ENCODE measurements around the gene DDX11. TPM values are rescaled to one million over a fixed set of nuclear protein-coding genes. Genes with fewer than 3 reads are reported as not detected.

The DDX11 gene
- total and polyA plus RNA-seq, 2 of the 4 experiments (the other 2 are of a cell fraction) = 10.8 to 17.6 TPM

GRCh38 chr12:31122481-31122880 lies 48.8 kb downstream of the DDX11 start:
- in situ Hi-C loops (cut with MboI; ENCODE audit: low sequenced_read_pairs) = no loop called here
- Histone ChIP-seq H2AFZ (replicated peaks; ENCODE audit: low read length, poor library complexity) (no peak overlapping the region), H3K9me1 (ENCODE audit: insufficient read depth, low read length) (no peaks in the 10 kb centered on the region), H3K36me3 (ENCODE audit: control insufficient read depth, insufficient read depth, low read length) (no peaks in the 10 kb centered on the region), H3K4ac (ENCODE audit: low read depth, low read length) (no peak overlapping the region), H3K56ac (ENCODE audit: extremely low read depth, insufficient read depth, low read length) (no peak overlapping the region), H4K5ac (ENCODE audit: low read depth, low read length) (no peak overlapping the region), H4K20me1 (ENCODE audit: insufficient read depth, low read length) (no peaks in the 10 kb centered on the region), H2AK9ac (replicated peaks; ENCODE audit: low read depth, low read length, poor library complexity) (no peak overlapping the region), H3K79me1 (ENCODE audit: low read depth in 1 of 2, low read length in 2 of 2) (no peaks in the 10 kb centered on the region), H4K8ac (ENCODE audit: low read depth in 2 of 2, low read length in 2 of 2) (no peak overlapping the region), H2BK20ac (ENCODE audit: low read depth, low read length) (no peak overlapping the region), H3K4me1 (ENCODE audit: control insufficient read depth, insufficient read depth, low read length) (peaks cover 2% of the 10 kb centered on the region; the same call in 1 of the 2 replicates), H2BK5ac (ENCODE audit: low read depth, low read length, poor library complexity, severe bottlenecking) (no peak overlapping the region), H3K23ac (ENCODE audit: low read depth, low read length) (no peak overlapping the region), H3K27ac (ENCODE audit: insufficient read depth, low read length) (no peak overlapping the region), H3K4me2 (ENCODE audit: low read depth, low read length) (no peak overlapping the region), H3K18ac (ENCODE audit: low read depth, low read length) (no peak overlapping the region), H3K9me3 (ENCODE audit: control insufficient read depth, insufficient read depth, low read length) (no peaks in the 10 kb centered on the region), H3K4me3 (ENCODE audit: insufficient read depth, low read depth, low read length) (no peak overlapping the region), H2AK5ac (ENCODE audit: low read depth, low read length) (no peak overlapping the region), H2BK120ac (ENCODE audit: low read depth, low read length) (no peak overlapping the region), H2BK15ac (ENCODE audit: low read depth, low read length) (no peak overlapping the region), H4K91ac (ENCODE audit: insufficient read depth, low read depth, low read length) (no peak overlapping the region), H3K9ac (ENCODE audit: low read depth, low read length) (no peak overlapping the region), H3K14ac (replicated peaks; ENCODE audit: low read depth, low read length) (no peak overlapping the region), H3K27me3 (ENCODE audit: control insufficient read depth, insufficient read depth, low read length) (peaks cover 29% of the 10 kb centered on the region)
- TF ChIP-seq MAZ (IDR thresholded peaks at IDR 0.05; ENCODE audit: borderline replicate concordance, low read depth, low read length) (no peak), NFE2L2 (IDR thresholded peaks at IDR 0.05; ENCODE audit: low read depth, low read length) (no peak), ELK1 (IDR thresholded peaks at IDR 0.05; ENCODE audit: borderline replicate concordance, low read depth, low read length) (no peak), SMC3 (IDR thresholded peaks at IDR 0.05; ENCODE audit: low read depth, low read length) (no peak), MAFK (IDR thresholded peaks at IDR 0.05; ENCODE audit: low read depth, low read length) (no peak), RFX5 (IDR thresholded peaks at IDR 0.05; ENCODE audit: low read depth, low read length) (no peak), BHLHE40 (IDR thresholded peaks at IDR 0.05; ENCODE audit: low read depth, low read length) (no peak), POLR2A (IDR thresholded peaks at IDR 0.05; ENCODE audit: low read depth, low read length) (no peak), RAD21 (IDR thresholded peaks at IDR 0.05; ENCODE audit: low read length) (no peak), RCOR1 (IDR thresholded peaks at IDR 0.05; ENCODE audit: insufficient replicate concordance, low read length) (no peak), CEBPB (IDR thresholded peaks at IDR 0.05; ENCODE audit: low read depth, low read length) (no peak), CHD1 (IDR thresholded peaks at IDR 0.05; ENCODE audit: low read depth, low read length) (no peak), USF2 (IDR thresholded peaks at IDR 0.05; ENCODE audit: low read depth, low read length) (no peak), MXI1 (IDR thresholded peaks at IDR 0.05; ENCODE audit: borderline replicate concordance, low read depth, low read length) (no peak), FOS (IDR thresholded peaks at IDR 0.05; ENCODE audit: low read depth, low read length) (no peak), CTCF (conservative IDR thresholded peaks at IDR 0.05; ENCODE audit: low read depth, low read length) (no peak)
- CTCF ChIA-PET = no interaction called here
- dilution Hi-C loops (cut with HindIII; ENCODE audit: low sequenced_read_pairs, unreplicated experiment) = no loop called here
- DNase-seq = no peak
- no CpG with 5 or more reads among the region's 19 CpGs for WGBS, 2 experiments (ENCODE audit: extremely low coverage in 2 of 2, insufficient read length in 1 of 2)
- POLR2A ChIA-PET (ENCODE audit: unreplicated experiment) = no interaction called here
- intact Hi-C loops (cut with micrococcal nuclease) = no loop called here
- BruUV-seq (replicated peaks) = no TSS peak
- no peak for ATAC-seq (ENCODE audit: low read depth)

All from IMR-90 (cell line).